Stimulated activated CD4-positive, alpha-beta T cell treated with anti-CD3 and anti-CD28 coated beads, Interleukin-1b, Interleukin-23, amount 100 ng/mL, for 24 hours (primary cell): ENCODE data around the gene INSR.

Source experiments
- DNase-seq, 4 experiments: peaks; one replicate each; pipeline ENCODE4 v3.0.0-alpha.2; 2020; ENCODE audit warnings: low read depth in 4 of 4, low spot score in 1 of 4

INSR gene

GRCh38 chr19:7197119-7197759 lies 97.0 kb downstream of the INSR start:
- DNase-seq: peak; percentile 69 to 90 (median 78)

GRCh38 chr19:7196763-7197118 lies 97.5 kb downstream of the INSR start:
- DNase-seq: no peak

- no peak for DNase-seq
Observed at GRCh38 chr19:7195046-7195445, 99.2 kb downstream of the INSR start.

- no peak for DNase-seq
Observed at GRCh38 chr19:7194566-7194965, 99.6 kb downstream of the INSR start.

GRCh38 chr19:7191946-7192691 lies 102.1 kb downstream of the INSR start:
- DNase-seq: peak in 1 of 4 experiments; percentile 8

GRCh38 chr19:7188698-7189629 lies 105.2 kb downstream of the INSR start:
- no peak for DNase-seq

- no peak for DNase-seq
Observed at GRCh38 chr19:7187605-7188339, 106.4 kb downstream of the INSR start.

GRCh38 chr19:7182489-7182888 lies 111.7 kb downstream of the INSR start:
- no peak for DNase-seq

GRCh38 chr19:7179917-7180306 lies 114.3 kb downstream of the INSR start:
- DNase-seq: no peak

- no peak for DNase-seq
Observed at GRCh38 chr19:7177926-7178325, 116.3 kb downstream of the INSR start.

- no peak for DNase-seq
Observed at GRCh38 chr19:7176792-7177191, 117.4 kb downstream of the INSR start.

- no peak for DNase-seq
Observed at GRCh38 chr19:7172794-7173193, 121.4 kb downstream of the INSR start.

- DNase-seq: no peak
Observed at GRCh38 chr19:7170983-7171382, 123.2 kb downstream of the INSR start.

- DNase-seq: no peak
Observed at GRCh38 chr19:7168941-7169340, 125.3 kb downstream of the INSR start.

- no peak for DNase-seq
Observed at GRCh38 chr19:7161292-7161691, 132.9 kb downstream of the INSR start.

- no peak for DNase-seq
Observed at GRCh38 chr19:7159105-7159933, 134.9 kb downstream of the INSR start.

- no peak for DNase-seq
Observed at GRCh38 chr19:7153022-7153421, 141.2 kb downstream of the INSR start.

GRCh38 chr19:7152568-7152967 lies 141.6 kb downstream of the INSR start:
- no peak for DNase-seq

- no peak for DNase-seq
Observed at GRCh38 chr19:7149956-7150705, 144.1 kb downstream of the INSR start.
